Large intestine (tissue), 3 donors: ENCODE results near the gene CAMTA1. TPM values are rescaled to one million over a fixed set of nuclear protein-coding genes. Genes with fewer than 3 reads are reported as not detected.
A peak's percentile ranks its signal among the peaks of the same experiment; 100 is the strongest.

Experiments used
- DNase-seq, 2 donors: peaks; one replicate each; pipeline versions ENCODE4 v3.0.0 to v3.0.0-alpha.2; 2013
- H3K27ac ChIP-seq: one replicate; pipeline ENCODE4 v1.5.1; 2013; ENCODE audit warnings: low read length
- H3K27me3 ChIP-seq: 2 replicates; pipeline ENCODE4 v1.6.1; 2013; ENCODE audit warnings: low read length; ENCODE audit not compliant: control insufficient read depth, insufficient read depth
- H3K36me3 ChIP-seq: 2 replicates; pipeline ENCODE4 v1.6.1; 2013; ENCODE audit warnings: low read length; ENCODE audit not compliant: control insufficient read depth, insufficient read depth
- H3K4me1 ChIP-seq: one replicate; pipeline ENCODE4 v1.6.1; 2013; ENCODE audit warnings: low read length; ENCODE audit not compliant: control insufficient read depth, insufficient read depth
- H3K4me3 ChIP-seq: one replicate; pipeline ENCODE4 v1.5.1; 2013; ENCODE audit warnings: low read length
- H3K9me3 ChIP-seq: one replicate; pipeline ENCODE4 v1.6.1; 2013; ENCODE audit warnings: mild to moderate bottlenecking, low read depth, low read length, moderate library complexity; ENCODE audit not compliant: control insufficient read depth
- WGBS: methylation state at CpG from one replicate; pipeline ENCODE4 v1.1.5; 2013; ENCODE audit warnings: low lambda C conversion rate; ENCODE audit not compliant: insufficient coverage; 5-methylcytosine and 5-hydroxymethylcytosine counted together
- polyA plus RNA-seq: library from polyadenylated mRNA; unstranded; fragments of 120-200 nt; gene quantifications from one replicate; pipeline ENCODE4 v1.2.1, GENCODE V29; 2013

The CAMTA1 gene
- polyA plus RNA-seq, 1 donor = 67.9 TPM

GRCh38 chr1:7009741-7010525 lies 224.7 kb downstream of the CAMTA1 start:
- Histone ChIP-seq H3K27ac (no peak overlapping the region), H3K9me3 (no peaks in the 10 kb centered on the region), H3K36me3 (no peaks in the 10 kb centered on the region), H3K27me3 (no peaks in the 10 kb centered on the region), H3K4me3 (no peak overlapping the region), H3K4me1 (no peaks in the 10 kb centered on the region)
- DNase-seq = no peak
- no CpG with 5 or more reads among the region's 16 CpGs for WGBS

GRCh38 chr1:7010534-7011200 lies 225.4 kb downstream of the CAMTA1 start:
- Histone ChIP-seq H3K4me1 (no peaks in the 10 kb centered on the region), H3K27ac (no peak overlapping the region), H3K36me3 (no peaks in the 10 kb centered on the region), H3K9me3 (no peaks in the 10 kb centered on the region), H3K4me3 (no peak overlapping the region), H3K27me3 (no peaks in the 10 kb centered on the region)
- WGBS = 83% methylated on average over 1 of the region's 13 CpGs
- DNase-seq = no peak

- no peaks in the 10 kb centered on the region for H3K9me3 ChIP-seq
- H3K27me3 ChIP-seq = no peaks in the 10 kb centered on the region
- no peaks in the 10 kb centered on the region for H3K36me3 ChIP-seq
- 92% methylated on average over 3 of the region's 9 CpGs for WGBS
- DNase-seq = no peak
- H3K27ac ChIP-seq = no peak overlapping the region
- H3K4me3 ChIP-seq = no peak overlapping the region
- H3K4me1 ChIP-seq = no peaks in the 10 kb centered on the region
These were observed 226.6 kb downstream of the CAMTA1 start for GRCh38 chr1:7011826-7012225.

- no CpG with 5 or more reads among the region's 14 CpGs for WGBS
- H3K4me1 ChIP-seq = no peaks in the 10 kb centered on the region
- H3K4me3 ChIP-seq = no peak overlapping the region
- DNase-seq = no peak
- H3K36me3 ChIP-seq = no peaks in the 10 kb centered on the region
- H3K27me3 ChIP-seq = no peaks in the 10 kb centered on the region
- no peak overlapping the region for H3K27ac ChIP-seq
- H3K9me3 ChIP-seq = no peaks in the 10 kb centered on the region
These were observed 227.2 kb downstream of the CAMTA1 start for GRCh38 chr1:7012461-7012924.

- WGBS = no CpG with 5 or more reads among the region's 18 CpGs
- Histone ChIP-seq H3K27me3 (no peaks in the 10 kb centered on the region), H3K27ac (no peak overlapping the region), H3K4me1 (no peaks in the 10 kb centered on the region), H3K4me3 (no peak overlapping the region), H3K9me3 (no peaks in the 10 kb centered on the region), H3K36me3 (no peaks in the 10 kb centered on the region)
- DNase-seq = no peak
These were observed 228.8 kb downstream of the CAMTA1 start for GRCh38 chr1:7013833-7014639.

- H3K27me3 ChIP-seq = no peaks in the 10 kb centered on the region
- no peak for DNase-seq
- H3K9me3 ChIP-seq = no peaks in the 10 kb centered on the region
- no CpG with 5 or more reads among the region's 8 CpGs for WGBS
- no peaks in the 10 kb centered on the region for H3K36me3 ChIP-seq
- no peaks in the 10 kb centered on the region for H3K4me1 ChIP-seq
- H3K4me3 ChIP-seq = no peak overlapping the region
- no peak overlapping the region for H3K27ac ChIP-seq
These were observed 229.3 kb downstream of the CAMTA1 start for GRCh38 chr1:7014640-7014930.

- no peak for DNase-seq
- no peak overlapping the region for H3K27ac ChIP-seq
- no peaks in the 10 kb centered on the region for H3K36me3 ChIP-seq
- H3K4me3 ChIP-seq = no peak overlapping the region
- H3K9me3 ChIP-seq = no peaks in the 10 kb centered on the region
- WGBS = no CpG with 5 or more reads among the region's 7 CpGs
- no peaks in the 10 kb centered on the region for H3K27me3 ChIP-seq
- no peaks in the 10 kb centered on the region for H3K4me1 ChIP-seq
These were observed 229.8 kb downstream of the CAMTA1 start for GRCh38 chr1:7015022-7015421.

- H3K9me3 ChIP-seq = no peaks in the 10 kb centered on the region
- no peaks in the 10 kb centered on the region for H3K4me1 ChIP-seq
- H3K4me3 ChIP-seq = no peak overlapping the region
- 80% methylated on average over 1 of the region's 7 CpGs for WGBS
- H3K27me3 ChIP-seq = peaks cover 7% of the 10 kb centered on the region
- no peak for DNase-seq
- no peak overlapping the region for H3K27ac ChIP-seq
- no peaks in the 10 kb centered on the region for H3K36me3 ChIP-seq
These were observed 233.1 kb downstream of the CAMTA1 start for GRCh38 chr1:7018351-7018750.

- H3K9me3 ChIP-seq = no peaks in the 10 kb centered on the region
- H3K4me3 ChIP-seq = no peak overlapping the region
- no CpG with 5 or more reads among the region's 14 CpGs for WGBS
- H3K4me1 ChIP-seq = no peaks in the 10 kb centered on the region
- no peak overlapping the region for H3K27ac ChIP-seq
- peaks cover 7% of the 10 kb centered on the region for H3K27me3 ChIP-seq
- no peak for DNase-seq
- H3K36me3 ChIP-seq = no peaks in the 10 kb centered on the region
These were observed 233.6 kb downstream of the CAMTA1 start for GRCh38 chr1:7018826-7019225.

GRCh38 chr1:7019510-7019909 lies 234.3 kb downstream of the CAMTA1 start:
- Histone ChIP-seq H3K27me3 (peaks cover 7% of the 10 kb centered on the region), H3K36me3 (no peaks in the 10 kb centered on the region), H3K9me3 (no peaks in the 10 kb centered on the region), H3K4me3 (no peak overlapping the region), H3K4me1 (no peaks in the 10 kb centered on the region), H3K27ac (no peak overlapping the region)
- DNase-seq = peak; percentile 4 to 41
- WGBS = 40% methylated on average over 1 of the region's 9 CpGs
